ENCODE results near the gene POC5.

Gene POC5

DNA sequence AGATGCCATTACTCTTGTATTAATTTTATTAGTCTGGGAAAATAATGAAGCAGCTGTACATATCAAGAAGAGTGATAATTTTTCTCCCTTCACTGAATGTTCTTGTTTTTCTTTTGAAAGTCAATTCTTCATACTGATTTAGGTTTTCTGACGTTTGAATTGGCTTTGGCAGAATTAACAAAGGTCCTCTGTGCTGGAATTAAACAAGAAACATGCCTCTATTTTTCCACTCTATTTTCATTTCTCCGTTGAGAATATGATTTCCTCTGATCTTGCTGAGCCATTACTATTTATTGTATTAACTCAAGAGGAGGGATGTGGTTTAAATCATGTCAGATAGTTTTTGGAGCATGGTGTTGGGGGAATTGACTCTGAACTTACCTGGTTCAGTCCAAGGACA is 63.7 kb downstream of the POC5 start:
- TF ChIP-seq, protein P1, sequence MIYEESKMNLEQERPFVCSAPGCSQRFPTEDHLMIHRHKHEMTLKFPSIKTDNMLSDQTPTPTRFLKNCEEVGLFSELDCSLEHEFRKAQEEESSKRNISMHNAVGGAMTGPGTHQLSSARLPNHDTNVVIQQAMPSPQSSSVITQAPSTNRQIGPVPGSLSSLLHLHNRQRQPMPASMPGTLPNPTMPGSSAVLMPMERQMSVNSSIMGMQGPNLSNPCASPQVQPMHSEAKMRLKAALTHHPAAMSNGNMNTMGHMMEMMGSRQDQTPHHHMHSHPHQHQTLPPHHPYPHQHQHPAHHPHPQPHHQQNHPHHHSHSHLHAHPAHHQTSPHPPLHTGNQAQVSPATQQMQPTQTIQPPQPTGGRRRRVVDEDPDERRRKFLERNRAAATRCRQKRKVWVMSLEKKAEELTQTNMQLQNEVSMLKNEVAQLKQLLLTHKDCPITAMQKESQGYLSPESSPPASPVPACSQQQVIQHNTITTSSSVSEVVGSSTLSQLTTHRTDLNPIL (CRISPR knock-in tag; IDR thresholded peaks at IDR 0.05; ENCODE audit: low read depth) = no peak
- no peak for TF ChIP-seq TOX (CRISPR knock-in tag; IDR thresholded peaks at IDR 0.05; ENCODE audit: borderline replicate concordance)
- TF ChIP-seq ZFP30 (CRISPR knock-in tag; IDR thresholded peaks at IDR 0.05) = no peak
- TF ChIP-seq, protein P2, sequence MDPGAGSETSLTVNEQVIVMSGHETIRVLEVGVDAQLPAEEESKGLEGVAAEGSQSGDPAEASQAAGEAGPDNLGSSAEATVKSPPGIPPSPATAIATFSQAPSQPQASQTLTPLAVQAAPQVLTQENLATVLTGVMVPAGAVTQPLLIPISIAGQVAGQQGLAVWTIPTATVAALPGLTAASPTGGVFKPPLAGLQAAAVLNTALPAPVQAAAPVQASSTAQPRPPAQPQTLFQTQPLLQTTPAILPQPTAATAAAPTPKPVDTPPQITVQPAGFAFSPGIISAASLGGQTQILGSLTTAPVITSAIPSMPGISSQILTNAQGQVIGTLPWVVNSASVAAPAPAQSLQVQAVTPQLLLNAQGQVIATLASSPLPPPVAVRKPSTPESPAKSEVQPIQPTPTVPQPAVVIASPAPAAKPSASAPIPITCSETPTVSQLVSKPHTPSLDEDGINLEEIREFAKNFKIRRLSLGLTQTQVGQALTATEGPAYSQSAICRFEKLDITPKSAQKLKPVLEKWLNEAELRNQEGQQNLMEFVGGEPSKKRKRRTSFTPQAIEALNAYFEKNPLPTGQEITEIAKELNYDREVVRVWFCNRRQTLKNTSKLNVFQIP (CRISPR knock-in tag; IDR thresholded peaks at IDR 0.05; ENCODE audit: borderline replicate concordance, low read depth) = no peak
- TF ChIP-seq CSDC2 (CRISPR knock-in tag; IDR thresholded peaks at IDR 0.05) = no peak
- TF ChIP-seq ARNTL (CRISPR knock-in tag; IDR thresholded peaks at IDR 0.05; ENCODE audit: borderline replicate concordance, low read depth) = no peak
- no peak for TF ChIP-seq SNAI2 (CRISPR knock-in tag; IDR thresholded peaks at IDR 0.05)
- no peak for TF ChIP-seq ESRRG (CRISPR knock-in tag; IDR thresholded peaks at IDR 0.05)
- no peak for TF ChIP-seq ZNF8 (CRISPR knock-in tag; IDR thresholded peaks at IDR 0.05)
- no peak for TF ChIP-seq BACH2 (CRISPR knock-in tag; IDR thresholded peaks at IDR 0.05; ENCODE audit: borderline replicate concordance)
- TF ChIP-seq, protein P3, sequence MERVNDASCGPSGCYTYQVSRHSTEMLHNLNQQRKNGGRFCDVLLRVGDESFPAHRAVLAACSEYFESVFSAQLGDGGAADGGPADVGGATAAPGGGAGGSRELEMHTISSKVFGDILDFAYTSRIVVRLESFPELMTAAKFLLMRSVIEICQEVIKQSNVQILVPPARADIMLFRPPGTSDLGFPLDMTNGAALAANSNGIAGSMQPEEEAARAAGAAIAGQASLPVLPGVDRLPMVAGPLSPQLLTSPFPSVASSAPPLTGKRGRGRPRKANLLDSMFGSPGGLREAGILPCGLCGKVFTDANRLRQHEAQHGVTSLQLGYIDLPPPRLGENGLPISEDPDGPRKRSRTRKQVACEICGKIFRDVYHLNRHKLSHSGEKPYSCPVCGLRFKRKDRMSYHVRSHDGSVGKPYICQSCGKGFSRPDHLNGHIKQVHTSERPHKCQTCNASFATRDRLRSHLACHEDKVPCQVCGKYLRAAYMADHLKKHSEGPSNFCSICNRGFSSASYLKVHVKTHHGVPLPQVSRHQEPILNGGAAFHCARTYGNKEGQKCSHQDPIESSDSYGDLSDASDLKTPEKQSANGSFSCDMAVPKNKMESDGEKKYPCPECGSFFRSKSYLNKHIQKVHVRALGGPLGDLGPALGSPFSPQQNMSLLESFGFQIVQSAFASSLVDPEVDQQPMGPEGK (CRISPR knock-in tag; IDR thresholded peaks at IDR 0.05; ENCODE audit: borderline replicate concordance) = no peak
- TF ChIP-seq ZC3H10 (CRISPR knock-in tag; IDR thresholded peaks at IDR 0.05) = no peak
- TF ChIP-seq RARB (CRISPR knock-in tag; IDR thresholded peaks at IDR 0.05) = no peak
- no peak for TF ChIP-seq ZNF70 (CRISPR knock-in tag; IDR thresholded peaks at IDR 0.05)
- TF ChIP-seq GLIS3 (CRISPR knock-in tag; IDR thresholded peaks at IDR 0.05) = no peak
- TF ChIP-seq OSR1 (CRISPR knock-in tag; IDR thresholded peaks at IDR 0.05) = no peak
- TF ChIP-seq ZNF565 (CRISPR knock-in tag; conservative IDR thresholded peaks at IDR 0.05; ENCODE audit: low read depth) = no peak
- TF ChIP-seq, protein P4, sequence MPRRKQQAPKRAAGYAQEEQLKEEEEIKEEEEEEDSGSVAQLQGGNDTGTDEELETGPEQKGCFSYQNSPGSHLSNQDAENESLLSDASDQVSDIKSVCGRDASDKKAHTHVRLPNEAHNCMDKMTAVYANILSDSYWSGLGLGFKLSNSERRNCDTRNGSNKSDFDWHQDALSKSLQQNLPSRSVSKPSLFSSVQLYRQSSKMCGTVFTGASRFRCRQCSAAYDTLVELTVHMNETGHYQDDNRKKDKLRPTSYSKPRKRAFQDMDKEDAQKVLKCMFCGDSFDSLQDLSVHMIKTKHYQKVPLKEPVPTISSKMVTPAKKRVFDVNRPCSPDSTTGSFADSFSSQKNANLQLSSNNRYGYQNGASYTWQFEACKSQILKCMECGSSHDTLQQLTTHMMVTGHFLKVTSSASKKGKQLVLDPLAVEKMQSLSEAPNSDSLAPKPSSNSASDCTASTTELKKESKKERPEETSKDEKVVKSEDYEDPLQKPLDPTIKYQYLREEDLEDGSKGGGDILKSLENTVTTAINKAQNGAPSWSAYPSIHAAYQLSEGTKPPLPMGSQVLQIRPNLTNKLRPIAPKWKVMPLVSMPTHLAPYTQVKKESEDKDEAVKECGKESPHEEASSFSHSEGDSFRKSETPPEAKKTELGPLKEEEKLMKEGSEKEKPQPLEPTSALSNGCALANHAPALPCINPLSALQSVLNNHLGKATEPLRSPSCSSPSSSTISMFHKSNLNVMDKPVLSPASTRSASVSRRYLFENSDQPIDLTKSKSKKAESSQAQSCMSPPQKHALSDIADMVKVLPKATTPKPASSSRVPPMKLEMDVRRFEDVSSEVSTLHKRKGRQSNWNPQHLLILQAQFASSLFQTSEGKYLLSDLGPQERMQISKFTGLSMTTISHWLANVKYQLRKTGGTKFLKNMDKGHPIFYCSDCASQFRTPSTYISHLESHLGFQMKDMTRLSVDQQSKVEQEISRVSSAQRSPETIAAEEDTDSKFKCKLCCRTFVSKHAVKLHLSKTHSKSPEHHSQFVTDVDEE (CRISPR knock-in tag; IDR thresholded peaks at IDR 0.05) = no peak
- TF ChIP-seq TCF4 (CRISPR knock-in tag; IDR thresholded peaks at IDR 0.05; ENCODE audit: borderline replicate concordance) = no peak
- TF ChIP-seq, protein P5, sequence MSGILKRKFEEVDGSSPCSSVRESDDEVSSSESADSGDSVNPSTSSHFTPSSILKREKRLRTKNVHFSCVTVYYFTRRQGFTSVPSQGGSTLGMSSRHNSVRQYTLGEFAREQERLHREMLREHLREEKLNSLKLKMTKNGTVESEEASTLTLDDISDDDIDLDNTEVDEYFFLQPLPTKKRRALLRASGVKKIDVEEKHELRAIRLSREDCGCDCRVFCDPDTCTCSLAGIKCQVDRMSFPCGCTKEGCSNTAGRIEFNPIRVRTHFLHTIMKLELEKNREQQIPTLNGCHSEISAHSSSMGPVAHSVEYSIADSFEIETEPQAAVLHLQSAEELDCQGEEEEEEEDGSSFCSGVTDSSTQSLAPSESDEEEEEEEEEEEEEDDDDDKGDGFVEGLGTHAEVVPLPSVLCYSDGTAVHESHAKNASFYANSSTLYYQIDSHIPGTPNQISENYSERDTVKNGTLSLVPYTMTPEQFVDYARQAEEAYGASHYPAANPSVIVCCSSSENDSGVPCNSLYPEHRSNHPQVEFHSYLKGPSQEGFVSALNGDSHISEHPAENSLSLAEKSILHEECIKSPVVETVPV (CRISPR knock-in tag; IDR thresholded peaks at IDR 0.05) = no peak
- no peak for ATAC-seq

DNA sequence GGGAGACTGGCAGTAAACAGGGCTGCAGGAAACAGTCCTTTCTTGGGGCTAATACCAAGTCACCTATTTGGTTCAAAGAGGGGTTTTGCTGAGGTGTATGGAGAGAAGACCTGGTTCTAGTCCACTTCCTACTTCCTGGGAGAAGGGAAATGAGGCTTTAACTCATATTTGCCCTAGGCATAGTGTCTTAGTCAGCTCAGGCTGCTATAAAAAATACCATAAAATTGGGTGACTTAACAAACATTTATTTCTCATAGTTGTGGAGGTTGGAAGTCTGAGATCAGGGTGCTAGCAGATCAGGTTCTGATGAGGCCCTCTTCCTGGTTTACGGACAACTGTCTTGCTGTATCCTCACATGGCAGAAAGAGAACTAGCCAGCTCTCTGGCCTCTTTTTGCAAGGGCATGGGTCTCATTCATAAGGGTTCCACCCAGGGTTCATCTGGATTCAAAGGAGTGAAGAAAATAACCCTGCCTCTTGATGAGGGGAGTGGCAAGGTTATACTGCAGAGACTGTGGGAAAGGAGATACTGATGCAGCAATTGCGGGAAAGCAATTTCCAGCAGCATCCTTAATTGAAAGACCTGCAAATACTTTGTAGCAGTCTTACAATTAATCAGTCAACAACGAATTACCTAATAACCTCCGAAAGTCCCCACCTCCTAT is 65.5 kb downstream of the POC5 start:
- TF ChIP-seq ISL1 (CRISPR knock-in tag; IDR thresholded peaks at IDR 0.05) = no peak
- TF ChIP-seq OSR1 (CRISPR knock-in tag; IDR thresholded peaks at IDR 0.05) = no peak
- TF ChIP-seq ZNF8 (CRISPR knock-in tag; IDR thresholded peaks at IDR 0.05) = no peak
- no peak for TF ChIP-seq TOX (CRISPR knock-in tag; IDR thresholded peaks at IDR 0.05; ENCODE audit: borderline replicate concordance)
- no peak for TF ChIP-seq SNAI2 (CRISPR knock-in tag; IDR thresholded peaks at IDR 0.05)
- no peak for TF ChIP-seq ZFP30 (CRISPR knock-in tag; IDR thresholded peaks at IDR 0.05)
- TF ChIP-seq CSDC2 (CRISPR knock-in tag; IDR thresholded peaks at IDR 0.05) = no peak

DNA sequence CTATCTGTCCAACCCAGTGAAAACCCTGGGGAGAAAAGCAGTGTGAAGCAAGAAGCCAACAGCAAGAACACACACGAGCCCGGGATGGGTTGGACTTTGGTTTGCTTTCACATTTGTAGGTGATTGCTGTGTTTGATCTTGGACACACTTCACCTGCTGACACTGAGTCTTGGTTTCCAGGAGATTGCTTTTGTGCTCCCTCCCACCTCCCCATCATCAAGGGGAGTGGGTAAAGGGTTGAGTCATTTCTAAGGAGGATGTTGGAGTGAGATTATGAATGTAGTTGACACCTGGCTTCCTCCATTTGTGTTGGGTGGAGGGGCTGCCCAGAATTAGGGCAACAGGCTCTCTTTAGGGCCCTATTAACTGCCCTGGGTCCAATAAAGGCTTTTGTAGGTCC is 68.5 kb downstream of the POC5 start:
- ATAC-seq = no peak
- TF ChIP-seq ZFP3 (CRISPR knock-in tag; IDR thresholded peaks at IDR 0.05) (no peak), ZC3H10 (CRISPR knock-in tag; IDR thresholded peaks at IDR 0.05) (no peak), ZNF565 (CRISPR knock-in tag; conservative IDR thresholded peaks at IDR 0.05; ENCODE audit: low read depth) (no peak), SNAI2 (CRISPR knock-in tag; IDR thresholded peaks at IDR 0.05) (no peak), OSR1 (CRISPR knock-in tag; IDR thresholded peaks at IDR 0.05) (no peak), ZNF8 (CRISPR knock-in tag; IDR thresholded peaks at IDR 0.05) (no peak), ZNF70 (CRISPR knock-in tag; IDR thresholded peaks at IDR 0.05) (no peak), PPARA (CRISPR knock-in tag; IDR thresholded peaks at IDR 0.05; ENCODE audit: borderline replicate concordance) (no peak), RARB (CRISPR knock-in tag; IDR thresholded peaks at IDR 0.05) (no peak)
- TF ChIP-seq, protein P3 (CRISPR knock-in tag; IDR thresholded peaks at IDR 0.05; ENCODE audit: borderline replicate concordance) = no peak
- TF ChIP-seq, protein P4 (CRISPR knock-in tag; IDR thresholded peaks at IDR 0.05) = no peak

More for the DNA sequence above, 65.5 kb downstream of the POC5 start:
- ATAC-seq = no peak

All from SK-N-SH treated with all-trans-retinoic acid at 6 μM for 48 hours (cell line).